Naive thymus-derived CD4-positive, alpha-beta T cell (primary cell): Measurements from ENCODE around the gene CLNK. TPM values are rescaled to one million over a fixed set of nuclear protein-coding genes. Genes with fewer than 3 reads are reported as not detected.

Experiments used
- ATAC-seq: fragments of 150-1000 bp; cut with Tn5 transposase; 2 replicates; pipeline ENCODE4 v1.10.0; 2021; ENCODE audit warnings: mild to moderate bottlenecking, moderate library complexity
- CTCF ChIA-PET: fragments of 350-600 bp; sonication (Branson Sonifier 250); formaldehyde crosslinking; loops from one replicate; lab custom pipeline; 2021; ENCODE audit warnings: antibody characterized with exemption; lab: Charles Lee
- POLR2A ChIA-PET: fragments of 350-600 bp; sonication (Branson Sonifier 250); formaldehyde crosslinking; loops from one replicate; lab custom pipeline; 2021; ENCODE audit warnings: antibody characterized with exemption, inconsistent platforms; lab: Charles Lee
- DNase-seq, 9 donors: peaks; one replicate each; pipeline versions ENCODE4 v3.0.0 to v3.0.0-alpha.2; 2020 to 2022; ENCODE audit warnings: mixed read lengths in 1 of 9
- H3K27ac ChIP-seq: one replicate; pipeline ENCODE4 v1.7.0; 2013; ENCODE audit warnings: mild to moderate bottlenecking, low read depth, low read length, moderate library complexity
- H3K27me3 ChIP-seq, 2 donors: one replicate each; pipeline ENCODE4 v1.7.0; 2013; ENCODE audit warnings: low read length in 2 of 2, mild to moderate bottlenecking in 2 of 2, moderate library complexity in 2 of 2; ENCODE audit not compliant: control insufficient read depth in 2 of 2, insufficient read depth in 2 of 2
- H3K36me3 ChIP-seq, 3 experiments: 1 replicate in 2 of 3; 2 replicates in 1 of 3; pipeline ENCODE4 v1.7.0; 2013; ENCODE audit warnings: low read length in 3 of 3, mild to moderate bottlenecking in 3 of 3, moderate library complexity in 1 of 3; ENCODE audit not compliant: insufficient read depth in 3 of 3, control insufficient read depth in 2 of 3
- H3K4me1 ChIP-seq, 2 donors: one replicate each; pipeline ENCODE4 v1.7.0; 2013; ENCODE audit warnings: low read length in 2 of 2, mild to moderate bottlenecking in 2 of 2, moderate library complexity in 1 of 2; ENCODE audit not compliant: control insufficient read depth in 2 of 2, insufficient read depth in 2 of 2
- H3K4me3 ChIP-seq: 2 replicates; pipeline ENCODE4 v1.7.0; 2013; ENCODE audit warnings: mild to moderate bottlenecking, low read length
- H3K9me3 ChIP-seq, 3 experiments: 1 replicate in 2 of 3; 2 replicates in 1 of 3; pipeline ENCODE4 v1.7.0; 2013; ENCODE audit warnings: low read length in 3 of 3; ENCODE audit not compliant: control insufficient read depth in 2 of 3
- H3K27ac Mint-ChIP-seq, 9 donors: one replicate each; pipeline ENCODE4 v1.8.0; 2020 to 2022; ENCODE audit warnings: mixed read lengths in 9 of 9, mild to moderate bottlenecking in 8 of 9, moderate library complexity in 5 of 9, inconsistent platforms in 2 of 9
- H3K27me3 Mint-ChIP-seq, 5 donors: one replicate each; pipeline ENCODE4 v1.8.0; 2021 to 2022; ENCODE audit warnings: mixed read lengths in 5 of 5, mild to moderate bottlenecking in 1 of 5
- H3K36me3 Mint-ChIP-seq, 5 donors: one replicate each; pipeline ENCODE4 v1.8.0; 2020 to 2022; ENCODE audit warnings: mixed read lengths in 5 of 5, mild to moderate bottlenecking in 3 of 5, inconsistent platforms in 1 of 5
- H3K4me1 Mint-ChIP-seq, 7 donors: one replicate each; pipeline ENCODE4 v1.8.0; 2020 to 2022; ENCODE audit warnings: mixed read lengths in 7 of 7, mild to moderate bottlenecking in 3 of 7, inconsistent platforms in 1 of 7
- H3K4me3 Mint-ChIP-seq, 10 donors: one replicate each; pipeline ENCODE4 v1.8.0; 2020 to 2022; ENCODE audit warnings: mild to moderate bottlenecking in 10 of 10, mixed read lengths in 10 of 10, moderate library complexity in 6 of 10, inconsistent platforms in 2 of 10
- H3K9me3 Mint-ChIP-seq, 11 donors: one replicate each; pipeline ENCODE4 v1.8.0; 2020 to 2022; ENCODE audit warnings: mixed read lengths in 11 of 11, mild to moderate bottlenecking in 4 of 11, inconsistent platforms in 1 of 11, moderate library complexity in 1 of 11
- intact Hi-C, 2 donors: fragments of 100-400 bp; cut with micrococcal nuclease; formaldehyde crosslinking; loops; one replicate each; pipeline ENCODE4 v1.15.1; 2023
- polyA plus RNA-seq, 2 donors: library from polyadenylated mRNA; unstranded; fragments of 300-500 nt; fragmentation: Illumina TruSeq; gene quantifications; one replicate each; pipeline ENCODE4 v1.2.3, GENCODE V29; 2021
- total RNA-seq, 6 experiments: library from RNA in 5 of 6; stranded (reverse) in 5 of 6; gene quantifications; 1 replicate in 5 of 6; 2 replicates in 1 of 6; pipeline ENCODE4 v1.2.3 and lab custom pipeline; 2021 to 2026

Gene CLNK
- total and polyA plus RNA-seq, 7 experiments from 2014 or later, result 0.13 to 0.66 (median 0.22) TPM; not detected in 4

- Histone ChIP-seq H3K4me1 (no peaks in the 10 kb centered on the region), H3K27me3 (no peaks in the 10 kb centered on the region), H3K4me3 (no peak overlapping the region), H3K27ac (no peak overlapping the region), H3K9me3 (no peaks in the 10 kb centered on the region), H3K36me3 (no peaks in the 10 kb centered on the region)
- H3K4me3 Mint-ChIP-seq, result no peak overlapping the region
- DNase-seq (no peak), ATAC-seq (no peak)
- H3K27ac Mint-ChIP-seq, result no peak overlapping the region
- no peaks in the 10 kb centered on the region for H3K9me3 Mint-ChIP-seq
- H3K27me3 Mint-ChIP-seq, result peaks cover 6 to 22% (median 18%) of the 10 kb centered on the region in 5 donors
- peaks cover 4 to 8% (median 5%) of the 10 kb centered on the region in 7 donors for H3K4me1 Mint-ChIP-seq
- POLR2A ChIA-PET, result no interaction called here
- CTCF ChIA-PET, result interaction anchor here (0.7 to 1.5 kb wide), 4 partner anchors 10 to 871 kb away, joined by 3 to 6 read pairs (median 4); no protein-coding TSS in a partner anchor
- intact Hi-C loops, result loop anchor here in 1 of 2 donors (10.0 kb wide), 1 partner anchor 872 kb away; the partner anchor contains the start of gene HS3ST1
- H3K36me3 Mint-ChIP-seq, result no peaks in the 10 kb centered on the region
These were observed 131.8 kb downstream of the CLNK start for GRCh38 chr4:10552591-10553280.

GRCh38 chr4:10535912-10536311 is 148.7 kb downstream of the CLNK start:
- Mint-ChIP-seq H3K27me3 (peaks cover 0 to 7% (median 4%) of the 10 kb centered on the region in 5 donors), H3K4me3 (no peak overlapping the region), H3K36me3 (no peaks in the 10 kb centered on the region), H3K4me1 (no peaks in the 10 kb centered on the region), H3K9me3 (no peaks in the 10 kb centered on the region), H3K27ac (no peak overlapping the region)
- H3K9me3 ChIP-seq, result no peaks in the 10 kb centered on the region
- no peak overlapping the region for H3K4me3 ChIP-seq
- no peaks in the 10 kb centered on the region for H3K4me1 ChIP-seq
- intact Hi-C loops, result loop anchor here (2.0 to 10.0 kb wide), 5 partner anchors 429 to 844 kb away; no protein-coding TSS in a partner anchor
- no peaks in the 10 kb centered on the region for H3K36me3 ChIP-seq
- DNase-seq (no peak), ATAC-seq (no peak)
- H3K27ac ChIP-seq, result no peak overlapping the region
- ChIA-PET CTCF (interaction anchor here (0.7 to 1.5 kb wide), 4 partner anchors 9 to 1342 kb away, joined by 3 to 6 read pairs (median 4); no protein-coding TSS in a partner anchor), POLR2A (no interaction called here)
- H3K27me3 ChIP-seq, result no peaks in the 10 kb centered on the region

- no peak for DNase-seq
- Mint-ChIP-seq H3K36me3 (no peaks in the 10 kb centered on the region), H3K4me1 (no peaks in the 10 kb centered on the region), H3K9me3 (no peaks in the 10 kb centered on the region), H3K4me3 (no peak overlapping the region), H3K27me3 (peaks cover 0 to 15% (median 4%) of the 10 kb centered on the region in 5 donors), H3K27ac (no peak overlapping the region)
- H3K27ac ChIP-seq, result no peak overlapping the region
- no peak overlapping the region for H3K4me3 ChIP-seq
- no peaks in the 10 kb centered on the region for H3K4me1 ChIP-seq
- no peak for ATAC-seq
- no peaks in the 10 kb centered on the region for H3K36me3 ChIP-seq
- ChIA-PET CTCF (interaction anchor here (1.3 kb wide), 1 partner anchor 74 kb away, joined by 5 read pairs; no protein-coding TSS in a partner anchor), POLR2A (no interaction called here)
- H3K9me3 ChIP-seq, result no peaks in the 10 kb centered on the region
- intact Hi-C loops, result loop anchor here (5.0 to 10.0 kb wide), 4 partner anchors 428 to 843 kb away; no protein-coding TSS in a partner anchor
- H3K27me3 ChIP-seq, result no peaks in the 10 kb centered on the region
These were observed 149.7 kb downstream of the CLNK start for GRCh38 chr4:10534820-10535219.

- ATAC-seq (no peak), DNase-seq (no peak)
- no peaks in the 10 kb centered on the region for H3K36me3 Mint-ChIP-seq
- no peaks in the 10 kb centered on the region for H3K9me3 Mint-ChIP-seq
- Histone ChIP-seq H3K27me3 (no peaks in the 10 kb centered on the region), H3K36me3 (no peaks in the 10 kb centered on the region), H3K4me1 (no peaks in the 10 kb centered on the region), H3K9me3 (no peaks in the 10 kb centered on the region), H3K27ac (no peak overlapping the region), H3K4me3 (no peak overlapping the region)
- H3K4me1 Mint-ChIP-seq, result no peaks in the 10 kb centered on the region
- peaks cover 0 to 18% (median 0%) of the 10 kb centered on the region in 5 donors for H3K27me3 Mint-ChIP-seq
- POLR2A ChIA-PET, result interaction anchor here (1.0 kb wide), 1 partner anchor 11 kb away, joined by 3 read pairs; no protein-coding TSS in a partner anchor
- intact Hi-C loops, result loop anchor here in 1 of 2 donors (10.0 kb wide), 1 partner anchor 437 kb away; no protein-coding TSS in a partner anchor
- H3K27ac Mint-ChIP-seq, result no peak overlapping the region
- no peak overlapping the region for H3K4me3 Mint-ChIP-seq
- CTCF ChIA-PET, result interaction anchor here (0.6 kb wide), 1 partner anchor 20 kb away, joined by 6 read pairs; no protein-coding TSS in a partner anchor
These were observed 152.4 kb downstream of the CLNK start for GRCh38 chr4:10532155-10532554.

GRCh38 chr4:10530137-10530786 is 154.3 kb downstream of the CLNK start:
- intact Hi-C loops, result loop anchor here in 1 of 2 donors (10.0 kb wide), 1 partner anchor 435 kb away; no protein-coding TSS in a partner anchor
- Histone ChIP-seq H3K36me3 (no peaks in the 10 kb centered on the region), H3K9me3 (no peaks in the 10 kb centered on the region), H3K27ac (no peak overlapping the region), H3K27me3 (no peaks in the 10 kb centered on the region), H3K4me3 (no peak overlapping the region), H3K4me1 (no peaks in the 10 kb centered on the region)
- Mint-ChIP-seq H3K4me3 (no peak overlapping the region), H3K27me3 (peaks cover 0 to 18% (median 0%) of the 10 kb centered on the region in 5 donors), H3K4me1 (no peaks in the 10 kb centered on the region), H3K27ac (no peak overlapping the region), H3K36me3 (no peaks in the 10 kb centered on the region), H3K9me3 (no peaks in the 10 kb centered on the region)
- ATAC-seq (no peak), DNase-seq (no peak)
- POLR2A ChIA-PET, result no interaction called here
- CTCF ChIA-PET, result no interaction called here

GRCh38 chr4:10529291-10530136 is 155.1 kb downstream of the CLNK start:
- no peak overlapping the region for H3K4me3 ChIP-seq

More at GRCh38 chr4:10529291-10530136, 155.1 kb downstream of the CLNK start:
- Histone ChIP-seq H3K27ac (no peak overlapping the region), H3K36me3 (no peaks in the 10 kb centered on the region), H3K27me3 (no peaks in the 10 kb centered on the region), H3K4me1 (no peaks in the 10 kb centered on the region), H3K9me3 (no peaks in the 10 kb centered on the region)
- Mint-ChIP-seq H3K4me1 (no peaks in the 10 kb centered on the region), H3K36me3 (no peaks in the 10 kb centered on the region), H3K4me3 (no peak overlapping the region), H3K9me3 (no peaks in the 10 kb centered on the region), H3K27ac (no peak overlapping the region), H3K27me3 (peaks cover 0 to 18% (median 0%) of the 10 kb centered on the region in 5 donors)
- ChIA-PET CTCF (no interaction called here), POLR2A (no interaction called here)
- no peak for ATAC-seq
- intact Hi-C loops, result loop anchor here in 1 of 2 donors (10.0 kb wide), 1 partner anchor 435 kb away; no protein-coding TSS in a partner anchor
- DNase-seq, result no peak
